DMS53 (cell line): ENCODE measurements around the gene TRIM66.

Source experiments
- DNase-seq: peaks from one replicate; lab custom pipeline; 2025; lab: John Stamatoyannopoulos, UW

Gene TRIM66

DNA sequence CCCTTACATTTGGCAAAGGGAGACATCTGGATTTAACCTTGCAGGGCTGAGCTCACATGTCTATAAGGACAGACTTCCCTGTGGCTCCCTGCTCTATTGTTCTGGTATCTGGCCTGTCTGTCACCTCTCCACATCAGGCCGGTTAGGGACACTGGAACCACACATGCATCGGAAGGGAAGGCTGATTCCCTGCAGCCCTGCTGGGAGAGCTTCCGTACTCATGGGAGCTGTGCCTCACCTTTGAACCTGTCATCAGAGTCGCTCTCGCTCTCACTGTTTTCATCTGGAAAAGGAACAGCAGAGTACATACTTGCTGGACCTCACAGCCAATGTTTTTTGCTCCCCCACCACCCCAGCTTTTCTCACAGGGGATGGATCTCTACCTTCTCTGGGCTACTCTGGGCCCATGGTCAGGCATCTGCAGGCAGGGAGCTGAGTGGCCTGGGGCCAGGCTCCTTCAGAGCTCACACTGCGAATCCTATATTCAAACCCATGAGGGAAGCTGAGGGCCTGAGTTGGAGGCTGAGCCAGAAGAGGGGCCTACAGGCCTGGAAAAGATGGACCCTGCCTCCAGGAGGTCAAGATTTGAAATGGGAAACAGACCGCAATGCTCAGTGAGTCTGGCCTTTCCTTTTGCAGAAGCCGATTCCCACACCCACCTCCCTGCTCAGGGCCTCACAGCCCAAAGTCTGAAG lies 31.4 kb upstream of the TRIM66 start:
- no peak for DNase-seq

GRCh38 chr11:8712506-8712905 lies 30.0 kb upstream of the TRIM66 start:
- DNase-seq, result no peak

DNA sequence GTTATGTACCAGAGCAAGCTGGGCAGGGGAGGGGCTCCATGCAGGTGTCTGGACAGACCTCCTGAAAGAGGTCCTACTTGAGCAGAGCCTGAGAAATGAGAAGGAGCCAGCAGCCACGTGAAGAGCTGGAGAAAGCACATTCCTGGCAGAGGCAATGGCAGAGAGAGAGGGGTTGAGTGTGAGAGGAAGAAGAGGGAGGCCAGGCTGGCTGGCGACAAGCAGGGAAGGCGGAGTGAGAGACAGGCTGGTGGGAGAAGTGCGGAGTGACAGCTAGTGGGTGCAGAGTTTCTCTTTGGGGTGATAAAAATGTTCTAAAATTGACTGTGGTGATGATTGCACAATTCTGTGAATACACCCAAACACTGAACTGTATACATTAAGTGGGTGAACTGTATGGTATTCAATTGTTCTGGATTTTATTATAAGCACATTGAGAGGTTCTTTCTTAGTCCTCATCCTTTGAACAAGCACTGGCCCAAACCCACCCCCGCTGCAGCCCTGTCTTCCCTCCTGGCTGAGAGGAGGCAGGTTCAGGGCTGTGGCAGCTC lies 29.5 kb upstream of the TRIM66 start:
- DNase-seq, result no peak

DNA sequence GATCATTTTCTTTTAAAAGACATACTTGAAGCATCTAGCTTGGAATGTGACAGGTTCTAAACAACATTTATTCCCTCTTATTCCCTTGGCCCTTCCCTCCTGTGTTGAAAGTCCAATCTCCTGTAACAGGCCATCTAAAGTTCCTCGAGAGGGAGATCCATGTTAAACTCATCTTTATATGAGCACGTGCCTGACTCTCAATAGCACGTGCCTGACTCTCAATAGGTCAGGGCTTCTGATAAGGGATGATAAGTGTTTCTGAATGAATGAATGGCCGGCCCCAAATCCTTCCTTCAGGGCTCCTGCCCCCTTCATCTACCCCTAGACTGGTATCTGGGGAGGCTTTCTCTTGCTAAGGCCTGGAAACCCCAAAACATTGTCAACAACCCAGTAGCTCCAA lies 27.3 kb upstream of the TRIM66 start:
- no peak for DNase-seq

DNA sequence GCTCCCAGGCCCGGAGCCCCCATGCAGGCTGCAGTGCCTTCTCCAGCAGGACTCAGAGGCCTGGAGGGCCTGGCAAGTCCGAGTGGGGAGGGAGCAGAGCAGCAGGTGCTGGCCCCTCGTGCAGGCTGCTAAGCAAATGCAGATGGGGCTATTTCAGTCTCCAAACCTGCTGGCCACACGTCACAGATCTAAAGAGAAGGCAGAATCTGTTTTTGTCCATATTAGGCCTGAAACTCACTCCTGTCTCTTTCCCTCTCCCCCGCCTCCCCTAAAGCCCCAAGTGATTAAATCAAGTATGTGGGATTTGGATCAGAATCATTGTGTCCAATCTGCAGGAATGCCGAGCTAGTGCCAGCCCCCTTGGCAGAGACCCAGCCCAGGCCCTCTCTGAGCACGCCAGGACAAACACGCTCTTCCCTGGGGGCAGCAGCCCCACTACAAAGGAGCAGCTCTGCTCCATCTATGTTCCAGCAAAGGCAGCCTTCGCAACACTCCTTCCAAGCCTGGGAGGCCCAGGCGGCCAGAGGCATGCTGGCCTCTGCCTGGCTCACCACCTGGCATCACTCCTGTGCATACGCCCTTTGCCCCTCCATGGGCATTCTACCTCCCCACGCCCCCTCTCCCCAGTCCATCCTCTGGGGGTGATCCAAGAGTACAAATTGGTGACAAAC lies 26.7 kb upstream of the TRIM66 start:
- no peak for DNase-seq

DNA sequence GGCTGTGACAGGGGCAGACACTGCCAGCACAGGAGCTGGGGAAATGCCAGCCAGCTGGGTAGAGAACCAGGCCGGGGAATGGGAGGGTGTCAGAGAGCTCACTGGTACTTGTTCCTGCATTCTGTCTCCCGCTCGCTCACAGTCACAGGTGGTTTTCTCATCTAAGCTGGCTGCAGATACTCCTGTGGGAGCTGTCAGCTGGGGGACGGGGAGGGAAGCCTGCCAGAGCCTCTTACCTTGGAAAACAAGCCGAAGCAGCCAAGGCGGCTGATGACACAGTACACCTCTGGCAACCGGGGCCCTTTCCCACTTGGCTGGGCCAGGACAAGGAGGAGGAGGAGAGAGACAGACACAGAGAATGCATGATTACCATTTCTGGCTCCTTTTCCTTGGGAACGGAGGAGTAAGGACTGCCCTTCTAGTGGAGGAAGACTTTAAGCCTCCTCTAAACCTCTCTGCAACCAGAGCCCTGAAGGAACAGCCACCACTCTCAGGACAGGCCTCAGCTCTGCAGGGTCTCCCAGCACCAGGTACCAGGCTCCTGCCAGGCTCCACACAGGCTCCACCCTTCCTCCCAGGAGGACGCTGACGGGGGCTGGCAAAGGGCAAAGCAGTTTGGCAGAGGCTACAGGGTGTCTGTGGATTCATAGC lies 25.2 kb upstream of the TRIM66 start:
- DNase-seq, result no peak

GRCh38 chr11:8706673-8707432 lies 24.4 kb upstream of the TRIM66 start:
- no peak for DNase-seq

DNA sequence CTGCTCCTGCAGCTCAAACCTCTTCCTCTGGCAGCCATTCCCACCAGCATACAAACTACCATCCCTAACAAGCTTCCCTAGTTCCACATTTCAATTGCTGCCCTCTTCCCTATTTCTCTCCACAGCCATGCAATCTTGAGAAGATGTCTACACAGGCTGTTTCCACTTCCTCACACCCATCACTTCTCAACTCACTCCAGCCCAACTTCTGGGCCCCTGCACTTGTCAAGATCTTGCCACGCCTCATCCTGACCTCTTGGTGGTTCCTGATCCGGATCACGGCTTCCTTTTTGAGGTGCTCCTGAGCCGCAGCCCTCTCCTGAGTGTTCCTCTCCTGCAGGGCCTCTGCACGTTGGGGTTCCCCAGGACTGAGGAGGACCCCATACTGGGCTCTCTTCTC lies 22.7 kb upstream of the TRIM66 start:
- no peak for DNase-seq

GRCh38 chr11:8704136-8704535 lies 21.7 kb upstream of the TRIM66 start:
- no peak for DNase-seq

GRCh38 chr11:8702598-8702915 lies 20.1 kb upstream of the TRIM66 start:
- no peak for DNase-seq

DNA sequence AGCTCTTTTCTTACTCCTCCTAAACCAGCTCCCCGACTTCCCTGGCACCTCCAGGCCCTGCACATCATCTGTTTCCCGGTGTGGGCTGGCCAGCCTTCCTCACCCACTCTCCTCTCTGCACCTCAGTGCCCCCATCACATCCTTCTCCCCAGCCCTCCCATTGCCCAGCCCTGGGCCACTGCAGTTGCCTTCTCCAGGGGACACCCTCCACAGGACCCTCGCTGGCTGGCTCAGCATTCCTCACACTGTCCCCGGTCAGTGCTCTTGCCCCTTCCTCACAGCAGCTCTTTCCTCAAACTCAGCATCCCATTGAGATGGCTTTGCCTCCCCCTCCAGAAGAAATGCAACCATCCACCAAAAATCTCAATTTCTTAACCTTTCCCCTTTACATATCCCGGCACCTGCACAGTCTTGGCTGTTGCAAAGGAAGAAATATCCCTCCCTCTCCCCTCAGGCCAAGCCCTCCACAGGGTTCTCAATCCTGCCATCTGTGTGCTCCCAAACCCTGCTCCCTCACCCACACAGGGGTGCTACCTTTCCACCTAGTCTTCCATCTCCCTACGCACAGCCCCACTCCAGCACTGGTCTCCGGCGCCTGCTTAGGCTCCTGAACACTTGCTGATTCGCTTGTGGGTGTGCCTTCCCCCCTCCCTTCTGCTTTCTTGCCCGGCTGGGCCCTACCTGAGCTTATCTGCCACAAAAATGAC lies 19.6 kb upstream of the TRIM66 start:
- DNase-seq, result no peak

- peak; percentile 12 for DNase-seq
Measured at GRCh38 chr11:8699903-8700302, 17.4 kb upstream of the TRIM66 start.

DNA sequence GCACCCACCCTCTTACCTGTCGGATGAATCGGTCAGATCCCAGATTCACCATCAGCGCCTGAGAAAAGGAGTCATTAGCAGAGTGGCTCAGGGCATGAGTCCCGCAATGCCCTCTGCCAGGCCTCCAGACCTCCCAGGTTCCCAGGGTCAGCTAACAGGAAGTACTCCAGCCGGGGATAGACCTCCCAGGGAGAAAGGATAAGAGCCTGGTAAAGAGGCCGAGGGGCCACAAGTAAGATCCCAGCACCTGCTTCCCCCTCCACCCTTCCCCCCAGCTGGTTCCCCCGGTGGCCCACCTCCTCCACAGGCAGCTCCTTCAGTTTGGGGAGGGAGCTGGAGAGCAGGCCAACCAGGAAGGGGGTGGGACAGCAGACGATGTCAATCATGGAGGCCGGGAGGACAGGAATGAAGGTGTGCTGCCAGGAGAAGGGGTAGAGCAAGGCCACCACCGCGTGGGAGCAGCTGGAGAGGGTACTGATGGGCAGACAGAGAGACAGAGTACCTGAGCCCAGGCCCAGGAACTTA lies 16.5 kb upstream of the TRIM66 start:
- DNase-seq, result peak; percentile 11

GRCh38 chr11:8698379-8698851 lies 15.9 kb upstream of the TRIM66 start:
- no peak for DNase-seq

GRCh38 chr11:8697054-8697453 lies 14.6 kb upstream of the TRIM66 start:
- no peak for DNase-seq

GRCh38 chr11:8694137-8694536 lies 11.7 kb upstream of the TRIM66 start:
- no peak for DNase-seq

GRCh38 chr11:8693555-8693954 lies 11.1 kb upstream of the TRIM66 start:
- DNase-seq, result no peak

DNA sequence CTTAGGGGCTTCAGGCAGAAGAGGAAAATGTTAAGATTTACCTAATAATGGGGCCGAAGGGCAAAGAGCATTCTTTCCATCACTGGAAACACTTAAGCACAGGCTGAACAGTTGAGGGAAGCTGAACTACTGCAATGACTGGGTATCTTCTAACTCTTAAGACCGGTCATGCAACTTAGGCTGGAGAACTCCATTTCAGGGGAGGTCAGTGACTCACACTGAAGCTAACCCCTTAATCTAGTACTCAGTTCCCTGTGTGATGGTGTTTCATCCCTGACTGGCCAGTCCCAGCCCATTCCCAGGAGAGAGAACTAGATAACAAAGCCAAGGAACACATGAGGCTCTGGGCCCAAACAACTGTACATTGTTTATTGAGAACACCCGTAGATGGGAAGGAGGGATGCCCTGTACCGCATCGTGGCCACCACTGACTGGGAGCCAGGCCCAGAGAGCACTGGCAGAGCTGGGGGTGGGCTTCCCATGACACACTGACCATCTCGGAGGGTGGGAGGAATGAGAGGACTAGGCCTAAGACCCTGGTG lies 10.6 kb upstream of the TRIM66 start:
- DNase-seq, result no peak

DNA sequence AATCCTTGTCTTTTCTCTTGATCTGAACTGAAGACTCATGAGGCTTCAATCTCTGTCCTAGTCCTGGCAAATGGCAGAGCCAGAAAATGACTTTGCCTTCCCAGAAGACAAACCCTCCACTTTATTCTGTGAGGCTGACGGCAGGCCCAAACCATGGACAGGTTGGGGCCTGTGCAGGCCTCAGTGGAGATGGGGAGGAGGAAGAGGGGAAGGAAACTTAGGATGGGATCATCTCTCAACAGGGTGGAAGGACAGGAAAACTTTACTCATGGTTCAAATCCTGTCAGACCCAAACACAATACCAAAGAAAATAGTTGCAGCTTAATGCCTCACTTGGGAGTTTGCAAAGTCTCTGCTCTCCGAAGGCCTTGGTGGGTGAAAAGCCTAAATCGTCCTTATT lies 10.0 kb upstream of the TRIM66 start:
- DNase-seq, result no peak

- DNase-seq, result peak; percentile 16
Measured at GRCh38 chr11:8691601-8692000, 9.1 kb upstream of the TRIM66 start.
